ENCODE results near the gene MX2. TPM values are rescaled to one million over a fixed set of nuclear protein-coding genes. Genes with fewer than 3 reads are reported as not detected.

MX2 gene
- total and polyA plus RNA-seq, 2 experiments from 2014 or later: 5.4 to 9.2 TPM

GRCh38 chr21:41402796-41403195, 41.0 kb downstream of the MX2 start:
- ATAC-seq (no peak), DNase-seq (ENCODE audit: low spot score) (no peak)
- Histone ChIP-seq H3K27ac (ENCODE audit: low read depth) (no peak overlapping the region), H3K36me3 (ENCODE audit: insufficient read depth) (no peaks in the 10 kb centered on the region; the same call in 1 of the 2 replicates), H4K20me1 (replicated peaks; ENCODE audit: insufficient read depth) (no peaks in the 10 kb centered on the region), H2AFZ (no peak overlapping the region), H3K9me2 (ENCODE audit: insufficient read depth) (no peaks in the 10 kb centered on the region), H3K4me3 (no peak overlapping the region), H3K4me1 (ENCODE audit: insufficient read depth) (no peaks in the 10 kb centered on the region), H3K4me2 (no peak overlapping the region), H3K79me2 (replicated peaks; ENCODE audit: insufficient read depth) (no peaks in the 10 kb centered on the region), H3F3A (replicated peaks; ENCODE audit: low read depth) (no peaks in the 10 kb centered on the region), H3K27me3 (ENCODE audit: insufficient read depth) (no peaks in the 10 kb centered on the region)
- Mint-ChIP-seq H3K4me1 (no peaks in the 10 kb centered on the region), H3K27ac (no peak overlapping the region), H3K27me3 (ENCODE audit: insufficient read depth, low read depth, poor library complexity) (peaks cover 6% of the 10 kb centered on the region), H3K4me3 (no peak overlapping the region), H3K9me3 (no peaks in the 10 kb centered on the region), H3K36me3 (ENCODE audit: low read depth) (no peaks in the 10 kb centered on the region; the same call in 2 of the 3 replicates)
- TF ChIP-seq JUNB (IDR thresholded peaks at IDR 0.05; ENCODE audit: unreplicated experiment) (no peak), ZNF331 (CRISPR knock-in tag; IDR thresholded peaks at IDR 0.05; ENCODE audit: low read depth) (no peak), ZNF462 (CRISPR knock-in tag; IDR thresholded peaks at IDR 0.05) (no peak), POLR2AphosphoS5 (IDR thresholded peaks at IDR 0.05; ENCODE audit: low read depth) (no peak), STAT1 (IDR thresholded peaks at IDR 0.05; ENCODE audit: unreplicated experiment) (no peak), NANOG (IDR thresholded peaks at IDR 0.05; ENCODE audit: borderline replicate concordance) (no peak), REST (IDR thresholded peaks at IDR 0.05; ENCODE audit: unreplicated experiment) (no peak), EZH2phosphoT487 (IDR thresholded peaks at IDR 0.05; ENCODE audit: unreplicated experiment) (no peak), CREB1 (CRISPR knock-in tag; IDR thresholded peaks at IDR 0.05; ENCODE audit: low read depth) (no peak)
- TF ChIP-seq, protein P1, sequence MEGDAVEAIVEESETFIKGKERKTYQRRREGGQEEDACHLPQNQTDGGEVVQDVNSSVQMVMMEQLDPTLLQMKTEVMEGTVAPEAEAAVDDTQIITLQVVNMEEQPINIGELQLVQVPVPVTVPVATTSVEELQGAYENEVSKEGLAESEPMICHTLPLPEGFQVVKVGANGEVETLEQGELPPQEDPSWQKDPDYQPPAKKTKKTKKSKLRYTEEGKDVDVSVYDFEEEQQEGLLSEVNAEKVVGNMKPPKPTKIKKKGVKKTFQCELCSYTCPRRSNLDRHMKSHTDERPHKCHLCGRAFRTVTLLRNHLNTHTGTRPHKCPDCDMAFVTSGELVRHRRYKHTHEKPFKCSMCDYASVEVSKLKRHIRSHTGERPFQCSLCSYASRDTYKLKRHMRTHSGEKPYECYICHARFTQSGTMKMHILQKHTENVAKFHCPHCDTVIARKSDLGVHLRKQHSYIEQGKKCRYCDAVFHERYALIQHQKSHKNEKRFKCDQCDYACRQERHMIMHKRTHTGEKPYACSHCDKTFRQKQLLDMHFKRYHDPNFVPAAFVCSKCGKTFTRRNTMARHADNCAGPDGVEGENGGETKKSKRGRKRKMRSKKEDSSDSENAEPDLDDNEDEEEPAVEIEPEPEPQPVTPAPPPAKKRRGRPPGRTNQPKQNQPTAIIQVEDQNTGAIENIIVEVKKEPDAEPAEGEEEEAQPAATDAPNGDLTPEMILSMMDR (conservative IDR thresholded peaks at IDR 0.05; ENCODE audit: low read depth in 2 of 2): no peak
